Neural cell (in vitro differentiated cells): ENCODE data around the gene AK5. TPM values are rescaled to one million over a fixed set of nuclear protein-coding genes. Genes with fewer than 3 reads are reported as not detected.

Experiments used
- H2AFZ ChIP-seq: fragments of 200-600, 300-800 bp; sonication (generic), shearing (Covaris generic); 2 replicates; pipeline ENCODE4 v1.6.0; 2014; ENCODE audit warnings: low read depth, mild to moderate bottlenecking, antibody characterized with exemption, low read length, moderate library complexity
- H3F3A ChIP-seq: fragments of 200-600 bp; shearing (Covaris generic); 2 replicates; pipeline ENCODE4 v1.6.1; 2016; ENCODE audit warnings: mild to moderate bottlenecking, moderate library complexity, mixed read lengths, antibody characterized with exemption, low read length; ENCODE audit not compliant: insufficient read depth, poor library complexity, severe bottlenecking
- H3K27ac ChIP-seq: fragments of 200-600, 300-800 bp; sonication (generic), shearing (Covaris generic); 2 replicates; pipeline ENCODE4 v1.5.1; 2014; ENCODE audit warnings: mild to moderate bottlenecking, low read length, moderate library complexity
- H3K27me3 ChIP-seq: fragments of 300-800, 200-600 bp; sonication (generic), shearing (Covaris generic); 2 replicates; pipeline ENCODE4 v1.6.0; 2014; ENCODE audit warnings: mild to moderate bottlenecking, low read depth, low read length, moderate library complexity; ENCODE audit not compliant: insufficient read depth
- H3K36me3 ChIP-seq: fragments of 300-800, 200-600 bp; sonication (generic), shearing (Covaris generic); 2 replicates; pipeline ENCODE4 v1.5.1; 2014; ENCODE audit warnings: mild to moderate bottlenecking, antibody characterized with exemption, low read length, moderate library complexity; ENCODE audit not compliant: insufficient read depth
- H3K4me2 ChIP-seq: fragments of 300-800, 200-600 bp; sonication (generic), shearing (Covaris generic); 2 replicates; pipeline ENCODE4 v1.6.0; 2014; ENCODE audit warnings: mild to moderate bottlenecking, low read length
- H3K4me3 ChIP-seq: fragments of 300-800, 200-600 bp; sonication (generic), shearing (Covaris generic); 2 replicates; pipeline ENCODE4 v1.5.1; 2014; ENCODE audit warnings: mild to moderate bottlenecking, low read length, moderate library complexity
- H3K79me2 ChIP-seq: fragments of 200-600 bp; shearing (Covaris generic); replicated peaks from 2 replicates; pipeline ENCODE4 v1.6.0; 2014; ENCODE audit warnings: mild to moderate bottlenecking, low read length, moderate library complexity; ENCODE audit not compliant: insufficient read depth
- H3K9ac ChIP-seq: fragments of 300-800, 200-600 bp; sonication (generic), shearing (Covaris generic); 2 replicates; pipeline ENCODE4 v1.6.1; 2016; ENCODE audit warnings: mild to moderate bottlenecking, low read length, mixed read lengths
- H3K9me2 ChIP-seq: fragments of 200-600 bp; shearing (Covaris generic); 2 replicates; pipeline ENCODE4 v1.6.1; 2016; ENCODE audit warnings: mild to moderate bottlenecking, low read length, mixed read lengths; ENCODE audit not compliant: insufficient read depth
- H3K9me3 ChIP-seq: fragments of 200-600, 300-800 bp; sonication (generic), shearing (Covaris generic); 2 replicates; pipeline ENCODE4 v1.6.1; 2016; ENCODE audit warnings: mild to moderate bottlenecking, mixed run types, low read length, moderate library complexity, mixed read lengths
- H4K20me1 ChIP-seq: fragments of 200-600 bp; shearing (Covaris generic); 2 replicates; pipeline ENCODE4 v1.6.1; 2016; ENCODE audit warnings: mild to moderate bottlenecking, mixed run types; ENCODE audit not compliant: insufficient read depth
- EP300 ChIP-seq: fragments of 450-650 bp; conservative IDR thresholded peaks from 2 replicates; pipeline ENCODE4 v1.6.1; 2014; ENCODE audit warnings: antibody characterized with exemption, mild to moderate bottlenecking, moderate library complexity; ENCODE audit not compliant: poor library complexity, severe bottlenecking
- EZH2 ChIP-seq: fragments of 200-600, 300-800 bp; shearing (Covaris generic), sonication (generic); IDR thresholded peaks from 2 replicates; pipeline ENCODE4 v1.6.1; 2014; ENCODE audit warnings: antibody characterized with exemption, low read length, borderline replicate concordance, mild to moderate bottlenecking; ENCODE audit not compliant: insufficient read depth, poor library complexity, severe bottlenecking
- MXI1 ChIP-seq: fragments of 450-650 bp; conservative IDR thresholded peaks from 2 replicates; pipeline ENCODE4 v1.6.1; 2014; ENCODE audit warnings: antibody characterized with exemption, mild to moderate bottlenecking; ENCODE audit not compliant: poor library complexity, severe bottlenecking
- POLR2AphosphoS5 ChIP-seq: IDR thresholded peaks from 2 replicates; pipeline ENCODE4 v1.6.1; 2012
- RAD21 ChIP-seq: fragments of 450-650 bp; conservative IDR thresholded peaks from 2 replicates; pipeline ENCODE4 v1.6.1; 2014; ENCODE audit warnings: antibody characterized with exemption, mild to moderate bottlenecking, moderate library complexity
- SMC3 ChIP-seq: fragments of 450-650 bp; conservative IDR thresholded peaks from 2 replicates; pipeline ENCODE4 v1.6.1; 2014; ENCODE audit warnings: antibody characterized with exemption, mild to moderate bottlenecking, moderate library complexity; ENCODE audit not compliant: poor library complexity
- TAF1 ChIP-seq: IDR thresholded peaks from 2 replicates; pipeline ENCODE4 v1.6.1; 2012; ENCODE audit warnings: low read depth
- polyA plus RNA-seq: library from polyadenylated mRNA; depleted of rRNA; stranded (reverse); fragments of >200 nt; gene quantifications from 2 replicates; pipeline ENCODE4 v1.2.3, GENCODE V29; 2014
- TF ChIP-seq, protein P1 (sequence below): IDR thresholded peaks from 2 replicates; pipeline ENCODE4 v1.6.1; 2012; ENCODE audit warnings: borderline replicate concordance
- TF ChIP-seq, protein P2 (sequence below): fragments of 450-650 bp; IDR thresholded peaks from 2 replicates; pipeline ENCODE4 v1.5.1; 2014; ENCODE audit warnings: antibody characterized with exemption, mild to moderate bottlenecking, moderate library complexity; ENCODE audit not compliant: poor library complexity, severe bottlenecking

AK5 gene
- polyA plus RNA-seq, 1 donor from 2014 or later = 7.1 TPM

DNA sequence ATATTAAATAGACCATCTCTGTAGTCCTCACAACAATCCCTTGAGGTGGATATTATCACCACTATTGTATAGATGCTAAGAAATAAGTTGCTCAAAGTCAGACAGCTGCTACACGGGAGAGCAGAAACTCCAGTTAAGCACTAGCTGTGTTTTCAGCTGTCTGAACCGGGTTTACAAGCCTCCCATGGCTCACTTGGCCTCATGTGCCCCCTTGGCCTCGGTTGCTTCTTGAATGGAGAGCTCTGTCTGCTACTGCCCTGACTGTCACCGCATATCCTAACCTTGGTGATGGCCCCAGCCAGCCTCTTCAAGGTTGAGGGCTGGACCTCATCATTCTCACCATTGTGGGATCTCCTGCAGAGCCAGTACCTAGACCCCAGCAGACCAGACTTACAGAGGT lies 123.4 kb downstream of the AK5 start:
- no peaks in the 10 kb centered on the region for H3K79me2 ChIP-seq
- H3K9me2 ChIP-seq = no peaks in the 10 kb centered on the region
- no peak overlapping the region for H2AFZ ChIP-seq
- no peaks in the 10 kb centered on the region for H3K27me3 ChIP-seq
- H3K27ac ChIP-seq = no peak overlapping the region
- no peak overlapping the region for H3K4me3 ChIP-seq
- H3F3A ChIP-seq = no peaks in the 10 kb centered on the region
- TF ChIP-seq EP300 (no peak), MXI1 (no peak), TAF1 (no peak), SMC3 (no peak), EZH2 (no peak), RAD21 (no peak), POLR2AphosphoS5 (no peak)
- TF ChIP-seq, protein P1, sequence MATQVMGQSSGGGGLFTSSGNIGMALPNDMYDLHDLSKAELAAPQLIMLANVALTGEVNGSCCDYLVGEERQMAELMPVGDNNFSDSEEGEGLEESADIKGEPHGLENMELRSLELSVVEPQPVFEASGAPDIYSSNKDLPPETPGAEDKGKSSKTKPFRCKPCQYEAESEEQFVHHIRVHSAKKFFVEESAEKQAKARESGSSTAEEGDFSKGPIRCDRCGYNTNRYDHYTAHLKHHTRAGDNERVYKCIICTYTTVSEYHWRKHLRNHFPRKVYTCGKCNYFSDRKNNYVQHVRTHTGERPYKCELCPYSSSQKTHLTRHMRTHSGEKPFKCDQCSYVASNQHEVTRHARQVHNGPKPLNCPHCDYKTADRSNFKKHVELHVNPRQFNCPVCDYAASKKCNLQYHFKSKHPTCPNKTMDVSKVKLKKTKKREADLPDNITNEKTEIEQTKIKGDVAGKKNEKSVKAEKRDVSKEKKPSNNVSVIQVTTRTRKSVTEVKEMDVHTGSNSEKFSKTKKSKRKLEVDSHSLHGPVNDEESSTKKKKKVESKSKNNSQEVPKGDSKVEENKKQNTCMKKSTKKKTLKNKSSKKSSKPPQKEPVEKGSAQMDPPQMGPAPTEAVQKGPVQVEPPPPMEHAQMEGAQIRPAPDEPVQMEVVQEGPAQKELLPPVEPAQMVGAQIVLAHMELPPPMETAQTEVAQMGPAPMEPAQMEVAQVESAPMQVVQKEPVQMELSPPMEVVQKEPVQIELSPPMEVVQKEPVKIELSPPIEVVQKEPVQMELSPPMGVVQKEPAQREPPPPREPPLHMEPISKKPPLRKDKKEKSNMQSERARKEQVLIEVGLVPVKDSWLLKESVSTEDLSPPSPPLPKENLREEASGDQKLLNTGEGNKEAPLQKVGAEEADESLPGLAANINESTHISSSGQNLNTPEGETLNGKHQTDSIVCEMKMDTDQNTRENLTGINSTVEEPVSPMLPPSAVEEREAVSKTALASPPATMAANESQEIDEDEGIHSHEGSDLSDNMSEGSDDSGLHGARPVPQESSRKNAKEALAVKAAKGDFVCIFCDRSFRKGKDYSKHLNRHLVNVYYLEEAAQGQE = no peak
- TF ChIP-seq, protein P2, sequence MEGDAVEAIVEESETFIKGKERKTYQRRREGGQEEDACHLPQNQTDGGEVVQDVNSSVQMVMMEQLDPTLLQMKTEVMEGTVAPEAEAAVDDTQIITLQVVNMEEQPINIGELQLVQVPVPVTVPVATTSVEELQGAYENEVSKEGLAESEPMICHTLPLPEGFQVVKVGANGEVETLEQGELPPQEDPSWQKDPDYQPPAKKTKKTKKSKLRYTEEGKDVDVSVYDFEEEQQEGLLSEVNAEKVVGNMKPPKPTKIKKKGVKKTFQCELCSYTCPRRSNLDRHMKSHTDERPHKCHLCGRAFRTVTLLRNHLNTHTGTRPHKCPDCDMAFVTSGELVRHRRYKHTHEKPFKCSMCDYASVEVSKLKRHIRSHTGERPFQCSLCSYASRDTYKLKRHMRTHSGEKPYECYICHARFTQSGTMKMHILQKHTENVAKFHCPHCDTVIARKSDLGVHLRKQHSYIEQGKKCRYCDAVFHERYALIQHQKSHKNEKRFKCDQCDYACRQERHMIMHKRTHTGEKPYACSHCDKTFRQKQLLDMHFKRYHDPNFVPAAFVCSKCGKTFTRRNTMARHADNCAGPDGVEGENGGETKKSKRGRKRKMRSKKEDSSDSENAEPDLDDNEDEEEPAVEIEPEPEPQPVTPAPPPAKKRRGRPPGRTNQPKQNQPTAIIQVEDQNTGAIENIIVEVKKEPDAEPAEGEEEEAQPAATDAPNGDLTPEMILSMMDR = no peak
- H3K36me3 ChIP-seq = no peaks in the 10 kb centered on the region
- H3K4me2 ChIP-seq = no peak overlapping the region
- H3K9ac ChIP-seq = no peak overlapping the region
- H4K20me1 ChIP-seq = no peaks in the 10 kb centered on the region
- H3K9me3 ChIP-seq = no peaks in the 10 kb centered on the region

DNA sequence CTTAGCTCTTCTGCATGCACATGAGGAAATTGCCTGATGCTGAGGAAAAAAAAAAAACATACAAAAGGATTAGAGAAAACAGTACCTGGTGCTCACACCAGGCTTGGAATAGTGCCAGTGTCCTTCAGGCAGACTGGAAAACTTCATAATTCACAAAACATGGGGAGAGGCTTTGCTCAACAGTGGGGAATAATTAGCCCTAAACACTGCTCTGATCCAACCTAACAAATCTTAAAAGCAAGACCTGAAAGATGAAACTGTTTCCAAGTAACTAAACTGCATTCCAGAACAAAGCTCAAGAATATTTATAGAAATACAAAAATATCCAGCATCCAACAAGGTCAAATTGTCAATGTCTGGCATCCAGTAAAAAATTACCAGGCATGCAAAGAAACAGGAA lies 124.8 kb downstream of the AK5 start:
- Histone ChIP-seq H2AFZ (no peak overlapping the region), H3K36me3 (no peaks in the 10 kb centered on the region), H3K27ac (no peak overlapping the region), H4K20me1 (no peaks in the 10 kb centered on the region), H3K4me2 (no peak overlapping the region), H3K79me2 (no peaks in the 10 kb centered on the region), H3K9me2 (no peaks in the 10 kb centered on the region), H3K27me3 (no peaks in the 10 kb centered on the region), H3K9me3 (no peaks in the 10 kb centered on the region), H3K4me3 (no peak overlapping the region), H3F3A (no peaks in the 10 kb centered on the region), H3K9ac (no peak overlapping the region)
- TF ChIP-seq EZH2 (no peak), RAD21 (no peak), SMC3 (no peak), MXI1 (no peak), EP300 (no peak), POLR2AphosphoS5 (no peak), TAF1 (no peak)
- TF ChIP-seq, protein P2 = no peak
- TF ChIP-seq, protein P1 = no peak
